ENCODE results near the gene ZNF138. TPM values are rescaled to one million over a fixed set of nuclear protein-coding genes. Genes with fewer than 3 reads are reported as not detected.

Gene ZNF138
- polyA plus RNA-seq, 1 donor from 2014 or later: 50.4 TPM

GRCh38 chr7:64869121-64869725 is 75.0 kb downstream of the ZNF138 start:
- no peaks in the 10 kb centered on the region for H3K27me3 ChIP-seq (ENCODE audit: insufficient read depth, low read depth, low read length)
- no peak overlapping the region for H2AFZ ChIP-seq (ENCODE audit: low read depth, low read length)
- no peaks in the 10 kb centered on the region for H4K20me1 ChIP-seq (ENCODE audit: insufficient read depth)
- H3K4me3 ChIP-seq (ENCODE audit: low read length): no peak overlapping the region
- H3K9me3 ChIP-seq (ENCODE audit: low read length): peaks cover 13% of the 10 kb centered on the region
- H3K9ac ChIP-seq (ENCODE audit: low read length): no peak overlapping the region
- H3K4me2 ChIP-seq (ENCODE audit: low read length): no peak overlapping the region
- TF ChIP-seq CTCF (IDR thresholded peaks at IDR 0.05; ENCODE audit: poor library complexity, severe bottlenecking) (no peak), POLR2AphosphoS5 (IDR thresholded peaks at IDR 0.05) (no peak), RAD21 (conservative IDR thresholded peaks at IDR 0.05) (no peak), MXI1 (conservative IDR thresholded peaks at IDR 0.05; ENCODE audit: poor library complexity, severe bottlenecking) (no peak), SMC3 (conservative IDR thresholded peaks at IDR 0.05; ENCODE audit: poor library complexity) (no peak)
- H3F3A ChIP-seq (ENCODE audit: insufficient read depth, low read length, poor library complexity, severe bottlenecking): no peaks in the 10 kb centered on the region
- H3K36me3 ChIP-seq (ENCODE audit: insufficient read depth, low read length): no peaks in the 10 kb centered on the region
- H3K79me2 ChIP-seq (replicated peaks; ENCODE audit: insufficient read depth, low read length): no peaks in the 10 kb centered on the region
- no peaks in the 10 kb centered on the region for H3K9me2 ChIP-seq (ENCODE audit: insufficient read depth, low read length)
- H3K27ac ChIP-seq (ENCODE audit: low read length): no peak overlapping the region

GRCh38 chr7:64869912-64870562 is 75.8 kb downstream of the ZNF138 start:
- Histone ChIP-seq H2AFZ (ENCODE audit: low read depth, low read length) (no peak overlapping the region), H3K9me2 (ENCODE audit: insufficient read depth, low read length) (no peaks in the 10 kb centered on the region), H3F3A (ENCODE audit: insufficient read depth, low read length, poor library complexity, severe bottlenecking) (no peaks in the 10 kb centered on the region), H3K9ac (ENCODE audit: low read length) (no peak overlapping the region), H3K9me3 (ENCODE audit: low read length) (peaks cover 17% of the 10 kb centered on the region), H4K20me1 (ENCODE audit: insufficient read depth) (no peaks in the 10 kb centered on the region), H3K27ac (ENCODE audit: low read length) (no peak overlapping the region), H3K79me2 (replicated peaks; ENCODE audit: insufficient read depth, low read length) (no peaks in the 10 kb centered on the region), H3K4me3 (ENCODE audit: low read length) (no peak overlapping the region), H3K4me2 (ENCODE audit: low read length) (no peak overlapping the region), H3K27me3 (ENCODE audit: insufficient read depth, low read depth, low read length) (no peaks in the 10 kb centered on the region), H3K36me3 (ENCODE audit: insufficient read depth, low read length) (no peaks in the 10 kb centered on the region)
- TF ChIP-seq CTCF (IDR thresholded peaks at IDR 0.05; ENCODE audit: poor library complexity, severe bottlenecking) (no peak), SMC3 (conservative IDR thresholded peaks at IDR 0.05; ENCODE audit: poor library complexity) (no peak), EZH2 (IDR thresholded peaks at IDR 0.05; ENCODE audit: borderline replicate concordance, insufficient read depth, low read length, poor library complexity, severe bottlenecking) (no peak), MXI1 (conservative IDR thresholded peaks at IDR 0.05; ENCODE audit: poor library complexity, severe bottlenecking) (no peak), TAF1 (IDR thresholded peaks at IDR 0.05; ENCODE audit: low read depth) (no peak), RAD21 (conservative IDR thresholded peaks at IDR 0.05) (no peak), EP300 (conservative IDR thresholded peaks at IDR 0.05; ENCODE audit: poor library complexity, severe bottlenecking) (no peak), POLR2AphosphoS5 (IDR thresholded peaks at IDR 0.05) (no peak)
- TF ChIP-seq, protein P1, sequence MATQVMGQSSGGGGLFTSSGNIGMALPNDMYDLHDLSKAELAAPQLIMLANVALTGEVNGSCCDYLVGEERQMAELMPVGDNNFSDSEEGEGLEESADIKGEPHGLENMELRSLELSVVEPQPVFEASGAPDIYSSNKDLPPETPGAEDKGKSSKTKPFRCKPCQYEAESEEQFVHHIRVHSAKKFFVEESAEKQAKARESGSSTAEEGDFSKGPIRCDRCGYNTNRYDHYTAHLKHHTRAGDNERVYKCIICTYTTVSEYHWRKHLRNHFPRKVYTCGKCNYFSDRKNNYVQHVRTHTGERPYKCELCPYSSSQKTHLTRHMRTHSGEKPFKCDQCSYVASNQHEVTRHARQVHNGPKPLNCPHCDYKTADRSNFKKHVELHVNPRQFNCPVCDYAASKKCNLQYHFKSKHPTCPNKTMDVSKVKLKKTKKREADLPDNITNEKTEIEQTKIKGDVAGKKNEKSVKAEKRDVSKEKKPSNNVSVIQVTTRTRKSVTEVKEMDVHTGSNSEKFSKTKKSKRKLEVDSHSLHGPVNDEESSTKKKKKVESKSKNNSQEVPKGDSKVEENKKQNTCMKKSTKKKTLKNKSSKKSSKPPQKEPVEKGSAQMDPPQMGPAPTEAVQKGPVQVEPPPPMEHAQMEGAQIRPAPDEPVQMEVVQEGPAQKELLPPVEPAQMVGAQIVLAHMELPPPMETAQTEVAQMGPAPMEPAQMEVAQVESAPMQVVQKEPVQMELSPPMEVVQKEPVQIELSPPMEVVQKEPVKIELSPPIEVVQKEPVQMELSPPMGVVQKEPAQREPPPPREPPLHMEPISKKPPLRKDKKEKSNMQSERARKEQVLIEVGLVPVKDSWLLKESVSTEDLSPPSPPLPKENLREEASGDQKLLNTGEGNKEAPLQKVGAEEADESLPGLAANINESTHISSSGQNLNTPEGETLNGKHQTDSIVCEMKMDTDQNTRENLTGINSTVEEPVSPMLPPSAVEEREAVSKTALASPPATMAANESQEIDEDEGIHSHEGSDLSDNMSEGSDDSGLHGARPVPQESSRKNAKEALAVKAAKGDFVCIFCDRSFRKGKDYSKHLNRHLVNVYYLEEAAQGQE (IDR thresholded peaks at IDR 0.05; ENCODE audit: borderline replicate concordance): no peak

Data from neural cell (in vitro differentiated cells).